DOHH2 (cell line): ENCODE measurements around the gene CDK18.
"Not testable (repeated sequence)": the region's sequence is repeated elsewhere in the genome, so short reads cannot be mapped to it uniquely, and the experiment has no call there.

Experiments used
- H3F3A ChIP-seq: fragments of 200-600 bp; sonication (generic), shearing (Covaris generic); 2 replicates; pipeline ENCODE4 v1.6.0; 2016; ENCODE audit warnings: antibody characterized with exemption, mild to moderate bottlenecking; ENCODE audit not compliant: control insufficient read depth, insufficient read depth
- H3K27ac ChIP-seq: fragments of 200-600 bp; sonication (generic); 2 replicates; pipeline ENCODE4 v1.5.1; 2014; ENCODE audit warnings: low read depth, mild to moderate bottlenecking, low read length, moderate library complexity
- H3K27me3 ChIP-seq: fragments of 200-600 bp; sonication (generic); 2 replicates; pipeline ENCODE4 v1.6.1; 2014; ENCODE audit warnings: mild to moderate bottlenecking, low read length, mixed read lengths; ENCODE audit not compliant: control insufficient read depth
- H3K36me3 ChIP-seq: fragments of 200-600 bp; sonication (generic); 2 replicates; pipeline ENCODE4 v1.6.1; 2014; ENCODE audit warnings: mild to moderate bottlenecking, low read length, moderate library complexity, mixed read lengths; ENCODE audit not compliant: control insufficient read depth
- H3K4me1 ChIP-seq: fragments of 200-600 bp; sonication (generic); 2 replicates; pipeline ENCODE4 v1.6.1; 2014; ENCODE audit warnings: mild to moderate bottlenecking, low read length, mixed read lengths; ENCODE audit not compliant: control insufficient read depth
- H3K4me2 ChIP-seq: fragments of 200-600 bp; sonication (generic); 2 replicates; pipeline ENCODE4 v1.6.0; 2014; ENCODE audit warnings: mild to moderate bottlenecking, low read length, moderate library complexity
- H3K4me3 ChIP-seq: fragments of 200-600 bp; sonication (generic); 2 replicates; pipeline ENCODE4 v1.5.1; 2014; ENCODE audit warnings: mild to moderate bottlenecking, low read length, mixed read lengths
- H3K79me2 ChIP-seq: fragments of 200-600 bp; sonication (generic); 2 replicates; pipeline ENCODE4 v1.6.1; 2014; ENCODE audit warnings: mild to moderate bottlenecking, low read length, mixed read lengths; ENCODE audit not compliant: control insufficient read depth
- H3K9me2 ChIP-seq: fragments of 200-600 bp; sonication (generic); replicated peaks from 2 replicates; pipeline ENCODE4 v1.6.1; 2014; ENCODE audit warnings: mild to moderate bottlenecking, low read length, mixed read lengths; ENCODE audit not compliant: control insufficient read depth
- H3K9me3 ChIP-seq: fragments of 200-600 bp; sonication (generic); 2 replicates; pipeline ENCODE4 v1.6.1; 2014; ENCODE audit warnings: antibody characterized with exemption, low read length, mixed read lengths; ENCODE audit not compliant: control insufficient read depth, insufficient read depth
- H4K20me1 ChIP-seq: fragments of 200-600 bp; sonication (generic); 2 replicates; pipeline ENCODE4 v1.6.0; 2014; ENCODE audit warnings: low read depth, mild to moderate bottlenecking, antibody characterized with exemption, low read length, moderate library complexity; ENCODE audit not compliant: control insufficient read depth, insufficient read depth
- EZH2phosphoT487 ChIP-seq: fragments of 200-600 bp; sonication (generic); IDR thresholded peaks from 2 replicates; pipeline ENCODE4 v1.6.1; 2017; ENCODE audit warnings: borderline replicate concordance, mild to moderate bottlenecking, antibody characterized with exemption, low read length, moderate library complexity, mixed read lengths
- TF ChIP-seq, protein P1 (sequence below): fragments of 200-600 bp; sonication (generic); IDR thresholded peaks from one replicate; pipeline ENCODE4 v1.5.1; 2014; ENCODE audit warnings: antibody characterized with exemption, mild to moderate bottlenecking, low read depth, low read length; ENCODE audit not compliant: poor library complexity, severe bottlenecking

Gene CDK18

DNA sequence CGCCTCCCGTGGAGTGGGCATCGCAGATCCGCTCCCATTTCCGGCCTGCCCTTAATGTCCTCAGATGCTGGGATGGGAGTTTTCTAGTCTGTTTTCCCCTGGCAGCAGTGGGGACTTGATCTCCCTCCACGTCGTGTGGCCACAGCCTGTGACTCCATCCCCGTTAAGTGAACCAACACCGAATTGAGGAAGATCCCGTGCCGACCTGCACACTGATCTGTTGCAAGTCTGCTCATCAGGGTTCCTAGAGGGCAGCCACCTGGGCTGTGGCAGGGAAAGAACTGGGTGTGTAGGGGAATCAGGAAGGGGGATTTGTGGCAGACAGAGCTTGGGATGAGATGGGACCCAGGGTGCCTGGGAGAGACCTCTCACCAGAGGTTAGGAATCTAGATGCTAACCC lies 23.3 kb upstream of the CDK18 start:
- Histone ChIP-seq H4K20me1 (no peaks in the 10 kb centered on the region), H3K9me2 (no peaks in the 10 kb centered on the region), H3K27me3 (peaks cover 39% of the 10 kb centered on the region), H3K36me3 (no peaks in the 10 kb centered on the region), H3F3A (no peaks in the 10 kb centered on the region), H3K4me2 (no peak overlapping the region), H3K4me3 (no peak overlapping the region), H3K79me2 (no peaks in the 10 kb centered on the region), H3K4me1 (peaks cover 2% of the 10 kb centered on the region; the same call in 1 of the 2 replicates), H3K27ac (no peak overlapping the region), H3K9me3 (no peaks in the 10 kb centered on the region)
- TF ChIP-seq, protein P1, sequence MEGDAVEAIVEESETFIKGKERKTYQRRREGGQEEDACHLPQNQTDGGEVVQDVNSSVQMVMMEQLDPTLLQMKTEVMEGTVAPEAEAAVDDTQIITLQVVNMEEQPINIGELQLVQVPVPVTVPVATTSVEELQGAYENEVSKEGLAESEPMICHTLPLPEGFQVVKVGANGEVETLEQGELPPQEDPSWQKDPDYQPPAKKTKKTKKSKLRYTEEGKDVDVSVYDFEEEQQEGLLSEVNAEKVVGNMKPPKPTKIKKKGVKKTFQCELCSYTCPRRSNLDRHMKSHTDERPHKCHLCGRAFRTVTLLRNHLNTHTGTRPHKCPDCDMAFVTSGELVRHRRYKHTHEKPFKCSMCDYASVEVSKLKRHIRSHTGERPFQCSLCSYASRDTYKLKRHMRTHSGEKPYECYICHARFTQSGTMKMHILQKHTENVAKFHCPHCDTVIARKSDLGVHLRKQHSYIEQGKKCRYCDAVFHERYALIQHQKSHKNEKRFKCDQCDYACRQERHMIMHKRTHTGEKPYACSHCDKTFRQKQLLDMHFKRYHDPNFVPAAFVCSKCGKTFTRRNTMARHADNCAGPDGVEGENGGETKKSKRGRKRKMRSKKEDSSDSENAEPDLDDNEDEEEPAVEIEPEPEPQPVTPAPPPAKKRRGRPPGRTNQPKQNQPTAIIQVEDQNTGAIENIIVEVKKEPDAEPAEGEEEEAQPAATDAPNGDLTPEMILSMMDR = no peak
- no peak for TF ChIP-seq EZH2phosphoT487

DNA sequence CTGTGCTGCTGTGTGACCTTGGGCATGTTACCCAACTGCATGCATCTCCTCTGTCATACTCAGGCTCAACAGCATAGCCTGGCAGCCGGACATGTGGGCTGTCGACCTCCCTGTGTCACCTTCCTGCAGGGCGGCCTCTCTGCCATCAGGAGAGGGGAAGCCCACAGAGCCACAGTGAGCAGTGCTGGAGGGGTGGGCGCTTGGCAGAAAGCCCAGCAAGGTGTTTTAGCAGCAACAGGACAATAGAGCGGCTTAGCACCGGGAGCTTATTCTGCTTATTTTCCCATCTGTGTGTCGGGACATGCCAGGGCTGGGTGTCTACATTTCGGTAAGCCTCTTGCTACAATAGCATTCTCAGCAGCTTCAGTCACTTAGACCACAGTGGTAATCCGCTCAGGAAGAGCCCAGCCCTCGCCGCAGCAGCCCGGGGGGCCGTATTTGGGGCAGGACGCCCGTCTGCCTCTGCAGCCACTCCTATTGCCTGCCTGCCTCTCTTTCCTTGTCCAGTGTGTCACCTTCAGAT lies 22.8 kb upstream of the CDK18 start:
- Histone ChIP-seq H3K27me3 (peaks cover 39% of the 10 kb centered on the region), H3K79me2 (no peaks in the 10 kb centered on the region), H4K20me1 (no peaks in the 10 kb centered on the region), H3K4me3 (no peak overlapping the region), H3K27ac (no peak overlapping the region), H3K36me3 (no peaks in the 10 kb centered on the region), H3K9me2 (no peaks in the 10 kb centered on the region), H3K4me2 (no peak overlapping the region), H3K4me1 (peaks cover 2% of the 10 kb centered on the region; the same call in 1 of the 2 replicates), H3F3A (no peaks in the 10 kb centered on the region), H3K9me3 (no peaks in the 10 kb centered on the region)
- peak; percentile 14; the same call in 1 of the 2 replicates for TF ChIP-seq EZH2phosphoT487
- TF ChIP-seq, protein P1 = no peak

DNA sequence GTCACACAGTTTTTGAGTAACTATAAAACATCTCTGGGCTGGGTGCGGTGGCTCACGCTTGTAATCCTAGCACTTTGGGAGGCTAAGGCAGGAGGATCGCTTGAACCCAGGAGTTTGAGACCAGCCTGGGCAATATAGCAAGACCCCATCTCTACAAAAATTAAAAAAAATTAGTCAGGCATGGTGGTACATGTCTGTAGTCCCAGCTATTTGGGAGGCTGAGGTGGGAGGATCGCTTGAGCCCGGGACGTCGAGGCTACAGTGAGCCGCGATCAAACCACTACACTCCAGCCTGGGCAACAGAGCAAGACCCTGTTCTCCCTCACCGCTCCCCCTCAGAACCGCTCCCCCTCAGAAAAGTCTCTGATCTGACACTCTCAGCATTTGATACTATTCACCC lies 21.9 kb upstream of the CDK18 start:
- H3K27ac ChIP-seq, H3K9me2 ChIP-seq, H3K4me3 ChIP-seq, H3K79me2 ChIP-seq, H3F3A ChIP-seq, H4K20me1 ChIP-seq, H3K36me3 ChIP-seq, H3K9me3 ChIP-seq, H3K4me1 ChIP-seq, H3K4me2 ChIP-seq: not testable (repeated sequence)
- peaks cover 39% of the 10 kb centered on the region for H3K27me3 ChIP-seq

DNA sequence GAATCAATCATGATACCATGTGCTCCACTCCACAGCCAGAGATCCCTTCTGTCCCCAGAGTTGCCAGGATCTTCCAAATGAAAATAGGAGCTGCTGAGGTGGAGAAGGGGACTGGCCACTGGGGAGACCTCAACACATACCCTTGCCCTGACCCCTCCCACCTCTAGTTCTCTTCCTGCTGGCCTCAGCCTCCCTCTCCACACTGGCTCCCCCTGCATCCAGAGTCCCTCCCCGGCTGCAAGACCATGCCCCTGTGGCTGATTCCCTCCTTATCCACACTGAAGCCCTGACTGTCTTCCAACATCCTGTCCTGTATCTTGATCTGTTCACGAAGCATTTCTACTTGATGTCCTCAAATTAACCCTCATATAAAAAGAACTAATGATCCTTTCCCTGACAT lies 21.1 kb upstream of the CDK18 start:
- Histone ChIP-seq H3K9me2 (no peaks in the 10 kb centered on the region), H4K20me1 (no peaks in the 10 kb centered on the region), H3K4me2 (no peak overlapping the region), H3K36me3 (no peaks in the 10 kb centered on the region), H3K27me3 (peaks cover 39% of the 10 kb centered on the region), H3K9me3 (no peaks in the 10 kb centered on the region), H3K27ac (no peak overlapping the region), H3K4me1 (peaks cover 2% of the 10 kb centered on the region; the same call in 1 of the 2 replicates), H3K4me3 (no peak overlapping the region), H3F3A (no peaks in the 10 kb centered on the region), H3K79me2 (no peaks in the 10 kb centered on the region)
- TF ChIP-seq EZH2phosphoT487 = no peak
- TF ChIP-seq, protein P1 = no peak
